NCI-H2107 treated with DMSO at 0.1 percent for 48 hours (cell line): ENCODE results near the gene ECE1.

ENCODE experiments used
- DNase-seq: peaks from one replicate; lab custom pipeline; 2025; ENCODE audit not compliant: unreplicated experiment; lab: John Stamatoyannopoulos, UW

Gene ECE1

GRCh38 chr1:21269461-21270085 is 20.7 kb downstream of the ECE1 start:
- no peak for DNase-seq

- DNase-seq: no peak
Observed at GRCh38 chr1:21268281-21269239, 21.7 kb downstream of the ECE1 start.

- DNase-seq: no peak
Observed at GRCh38 chr1:21267191-21268077, 22.8 kb downstream of the ECE1 start.

GRCh38 chr1:21266119-21266774 is 24.0 kb downstream of the ECE1 start:
- no peak for DNase-seq

GRCh38 chr1:21265644-21266043 is 24.6 kb downstream of the ECE1 start:
- no peak for DNase-seq

- no peak for DNase-seq
Observed at GRCh38 chr1:21264898-21265297, 25.4 kb downstream of the ECE1 start.

- no peak for DNase-seq
Observed at GRCh38 chr1:21263653-21264225, 26.5 kb downstream of the ECE1 start.

GRCh38 chr1:21263052-21263429 is 27.2 kb downstream of the ECE1 start:
- DNase-seq: no peak

GRCh38 chr1:21262293-21263051 is 27.8 kb downstream of the ECE1 start:
- DNase-seq: peak; percentile 37

- no peak for DNase-seq
Observed at GRCh38 chr1:21261551-21262292, 28.5 kb downstream of the ECE1 start.

GRCh38 chr1:21260405-21261125 is 29.7 kb downstream of the ECE1 start:
- DNase-seq: no peak

GRCh38 chr1:21259316-21260076 is 30.8 kb downstream of the ECE1 start:
- no peak for DNase-seq

- no peak for DNase-seq
Observed at GRCh38 chr1:21258331-21259134, 31.7 kb downstream of the ECE1 start.

GRCh38 chr1:21257431-21258135 is 32.7 kb downstream of the ECE1 start:
- DNase-seq: no peak

GRCh38 chr1:21256776-21257175 is 33.5 kb downstream of the ECE1 start:
- no peak for DNase-seq

- DNase-seq: no peak
Observed at GRCh38 chr1:21255943-21256320, 34.3 kb downstream of the ECE1 start.
